DND-41 (cell line): ENCODE data around the gene FAM222A.

Experiments
- ATAC-seq: fragments of 200-7000 bp; cut with Tn5 transposase; 3 replicates; pipeline ENCODE4 v1.9.1; 2021; ENCODE audit warnings: low read depth; ENCODE audit not compliant: insufficient read depth
- DNase-seq: peaks from one replicate; pipeline ENCODE4 v3.0.0-alpha.2; 2020
- H2AFZ ChIP-seq: 2 replicates; pipeline ENCODE4 v1.6.0; 2012; ENCODE audit warnings: low read depth, low read length
- H3K27ac ChIP-seq: 2 replicates; pipeline ENCODE4 v1.5.1; 2012; ENCODE audit warnings: low read length, inconsistent platforms
- H3K27me3 ChIP-seq: fragments of 200-600 bp; sonication (generic); 2 replicates; pipeline ENCODE4 v1.6.0; 2012; ENCODE audit warnings: low read length, mild to moderate bottlenecking, inconsistent platforms; ENCODE audit not compliant: insufficient read depth, poor library complexity
- H3K36me3 ChIP-seq: 2 replicates; pipeline ENCODE4 v1.5.1; 2012; ENCODE audit warnings: low read length, inconsistent platforms; ENCODE audit not compliant: insufficient read depth
- H3K4me1 ChIP-seq: 2 replicates; pipeline ENCODE4 v1.5.1; 2012; ENCODE audit warnings: mild to moderate bottlenecking, low read length; ENCODE audit not compliant: insufficient read depth
- H3K4me2 ChIP-seq: 2 replicates; pipeline ENCODE4 v1.6.0; 2012; ENCODE audit warnings: mild to moderate bottlenecking, moderate library complexity, low read length, inconsistent platforms; ENCODE audit not compliant: insufficient read depth
- H3K4me3 ChIP-seq, 2 experiments: fragments of 200-600 bp in 1 of 2; shearing (Covaris generic) in 1 of 2; 2 replicates each; pipeline ENCODE4 v1.5.1; 2012 to 2016; ENCODE audit warnings: inconsistent platforms in 2 of 2, low read length in 2 of 2, mild to moderate bottlenecking in 2 of 2, low read depth in 1 of 2, moderate library complexity in 1 of 2
- H3K79me2 ChIP-seq: 2 replicates; pipeline ENCODE4 v1.6.0; 2012; ENCODE audit warnings: low read length, inconsistent platforms; ENCODE audit not compliant: insufficient read depth
- H3K9ac ChIP-seq: 2 replicates; pipeline ENCODE4 v1.6.0; 2012; ENCODE audit warnings: low read depth, mild to moderate bottlenecking, inconsistent platforms, low read length, moderate library complexity
- H3K9me3 ChIP-seq: 2 replicates; pipeline ENCODE4 v1.5.1; 2012; ENCODE audit warnings: low read length, moderate library complexity, mild to moderate bottlenecking, inconsistent platforms; ENCODE audit not compliant: insufficient read depth, severe bottlenecking
- H4K20me1 ChIP-seq: 2 replicates; pipeline ENCODE4 v1.6.0; 2012; ENCODE audit warnings: low read length; ENCODE audit not compliant: insufficient read depth
- CTCF ChIP-seq: IDR thresholded peaks from 2 replicates; pipeline ENCODE4 v1.5.1; 2012; ENCODE audit warnings: borderline replicate concordance, low read length, moderate library complexity, mild to moderate bottlenecking; ENCODE audit not compliant: poor library complexity, severe bottlenecking; ENCODE audit errors: extremely low read depth
- EZH2 ChIP-seq: IDR thresholded peaks from 3 replicates; pipeline ENCODE4 v1.6.1; 2012; ENCODE audit warnings: borderline replicate concordance, low read depth, mild to moderate bottlenecking, moderate library complexity, low read length, inconsistent platforms; ENCODE audit not compliant: severe bottlenecking

The FAM222A gene

GRCh38 chr12:109698820-109699219, 14.8 kb upstream of the FAM222A start:
- no peak overlapping the region for H3K4me3 ChIP-seq
- no peak overlapping the region for H2AFZ ChIP-seq
- no peak overlapping the region for H3K4me2 ChIP-seq
- H3K27ac ChIP-seq, result no peak overlapping the region
- TF ChIP-seq EZH2 (no peak), CTCF (no peak)
- H4K20me1 ChIP-seq, result no peaks in the 10 kb centered on the region; the same call in 1 of the 2 replicates
- ATAC-seq (no peak), DNase-seq (no peak)
- no peaks in the 10 kb centered on the region for H3K36me3 ChIP-seq
- no peaks in the 10 kb centered on the region for H3K4me1 ChIP-seq
- H3K9me3 ChIP-seq, result no peaks in the 10 kb centered on the region
- no peak overlapping the region for H3K9ac ChIP-seq
- H3K79me2 ChIP-seq, result no peaks in the 10 kb centered on the region
- H3K27me3 ChIP-seq, result peaks cover 16% of the 10 kb centered on the region

GRCh38 chr12:109701064-109701463, 12.6 kb upstream of the FAM222A start:
- no peak for ATAC-seq
- H3K9me3 ChIP-seq, result no peaks in the 10 kb centered on the region
- no peak overlapping the region for H3K27ac ChIP-seq
- no peaks in the 10 kb centered on the region; the same call in 1 of the 2 replicates for H4K20me1 ChIP-seq
- no peaks in the 10 kb centered on the region for H3K79me2 ChIP-seq
- no peak overlapping the region for H3K4me3 ChIP-seq
- peaks cover 16% of the 10 kb centered on the region for H3K27me3 ChIP-seq
- no peak overlapping the region for H3K4me2 ChIP-seq
- H2AFZ ChIP-seq, result no peak overlapping the region
- DNase-seq, result no peak
- H3K36me3 ChIP-seq, result no peaks in the 10 kb centered on the region
- no peaks in the 10 kb centered on the region for H3K4me1 ChIP-seq
- TF ChIP-seq EZH2 (no peak), CTCF (no peak)
- H3K9ac ChIP-seq, result no peak overlapping the region

- no peaks in the 10 kb centered on the region for H3K9me3 ChIP-seq
- H2AFZ ChIP-seq, result no peak overlapping the region
Measured at GRCh38 chr12:109702111-109702841, 11.3 kb upstream of the FAM222A start.

More at GRCh38 chr12:109702111-109702841, 11.3 kb upstream of the FAM222A start:
- no peak for DNase-seq
- no peak overlapping the region for H3K4me3 ChIP-seq
- no peak for ATAC-seq
- no peak overlapping the region for H3K27ac ChIP-seq
- peaks cover 16% of the 10 kb centered on the region for H3K27me3 ChIP-seq
- no peaks in the 10 kb centered on the region for H3K36me3 ChIP-seq
- H4K20me1 ChIP-seq, result no peaks in the 10 kb centered on the region; the same call in 1 of the 2 replicates
- H3K9ac ChIP-seq, result no peak overlapping the region
- no peak overlapping the region for H3K4me2 ChIP-seq
- TF ChIP-seq CTCF (no peak), EZH2 (no peak)
- no peaks in the 10 kb centered on the region for H3K4me1 ChIP-seq
- H3K79me2 ChIP-seq, result no peaks in the 10 kb centered on the region
